Trophoblast cell (in vitro differentiated cells and primary cell): ENCODE data around the gene MTERF4.

Experiments
- DNase-seq, 2 donors: peaks; one replicate each; pipeline ENCODE4 v3.0.0-alpha.2; 2016
- H2AFZ ChIP-seq: 2 replicates; pipeline ENCODE4 v1.6.1; 2013; ENCODE audit warnings: low read length, moderate library complexity, mild to moderate bottlenecking; ENCODE audit not compliant: insufficient read depth, poor library complexity
- H2AK5ac ChIP-seq: 2 replicates; pipeline ENCODE4 v1.6.1; 2013; ENCODE audit warnings: mild to moderate bottlenecking, low read length
- H2BK120ac ChIP-seq: 2 replicates; pipeline ENCODE4 v1.6.1; 2013; ENCODE audit warnings: low read length, mild to moderate bottlenecking, moderate library complexity; ENCODE audit not compliant: insufficient read depth, poor library complexity
- H2BK12ac ChIP-seq: 2 replicates; pipeline ENCODE4 v1.6.1; 2013; ENCODE audit warnings: mild to moderate bottlenecking, low read length, moderate library complexity
- H2BK5ac ChIP-seq: 2 replicates; pipeline ENCODE4 v1.6.1; 2013; ENCODE audit warnings: low read length, low read depth, moderate library complexity, mild to moderate bottlenecking; ENCODE audit not compliant: poor library complexity
- H3K14ac ChIP-seq: 2 replicates; pipeline ENCODE4 v1.6.1; 2013; ENCODE audit warnings: mild to moderate bottlenecking, low read length
- H3K18ac ChIP-seq: 2 replicates; pipeline ENCODE4 v1.6.1; 2013; ENCODE audit warnings: mild to moderate bottlenecking, low read length
- H3K23ac ChIP-seq: 2 replicates; pipeline ENCODE4 v1.6.1; 2013; ENCODE audit warnings: low read length
- H3K27ac ChIP-seq: 2 replicates; pipeline ENCODE4 v1.5.1; 2013; ENCODE audit warnings: low read depth, mild to moderate bottlenecking, inconsistent platforms, low read length, moderate library complexity
- H3K27me3 ChIP-seq: 2 replicates; pipeline ENCODE4 v1.6.1; 2013; ENCODE audit warnings: inconsistent platforms, mild to moderate bottlenecking, low read length, moderate library complexity; ENCODE audit not compliant: insufficient read depth
- H3K36me3 ChIP-seq, 2 experiments: 1 replicate in 1 of 2; 2 replicates in 1 of 2; pipeline ENCODE4 v1.6.1; 2013; ENCODE audit warnings: low read length in 2 of 2, mild to moderate bottlenecking in 2 of 2, moderate library complexity in 1 of 2; ENCODE audit not compliant: insufficient read depth in 2 of 2, control insufficient read depth in 1 of 2
- H3K4ac ChIP-seq: 2 replicates; pipeline ENCODE4 v1.6.1; 2013; ENCODE audit warnings: low read depth, mild to moderate bottlenecking, low read length, moderate library complexity
- H3K4me1 ChIP-seq, 2 experiments: 1 replicate in 1 of 2; 2 replicates in 1 of 2; pipeline ENCODE4 v1.6.1; 2013; ENCODE audit warnings: low read length in 2 of 2, mild to moderate bottlenecking in 2 of 2, moderate library complexity in 1 of 2; ENCODE audit not compliant: insufficient read depth in 2 of 2, control insufficient read depth in 1 of 2
- H3K4me2 ChIP-seq: 2 replicates; pipeline ENCODE4 v1.6.1; 2013; ENCODE audit warnings: inconsistent platforms, mild to moderate bottlenecking, low read length, moderate library complexity
- H3K4me3 ChIP-seq: 2 replicates; pipeline ENCODE4 v1.5.1; 2013; ENCODE audit warnings: mild to moderate bottlenecking, low read depth, low read length, inconsistent platforms
- H3K79me1 ChIP-seq: one replicate; pipeline ENCODE4 v1.6.1; 2013; ENCODE audit warnings: low read length
- H3K79me2 ChIP-seq: 2 replicates; pipeline ENCODE4 v1.6.1; 2013; ENCODE audit warnings: low read length, mild to moderate bottlenecking; ENCODE audit not compliant: control insufficient read depth, insufficient read depth, poor library complexity
- H3K9ac ChIP-seq: 2 replicates; pipeline ENCODE4 v1.6.1; 2013; ENCODE audit warnings: mild to moderate bottlenecking, low read length
- H3K9me3 ChIP-seq: 2 replicates; pipeline ENCODE4 v1.6.1; 2013; ENCODE audit warnings: low read depth, mild to moderate bottlenecking, control low read depth, inconsistent platforms, low read length; ENCODE audit not compliant: insufficient read depth
- H4K12ac ChIP-seq: 2 replicates; pipeline ENCODE4 v1.6.1; 2013; ENCODE audit warnings: low read depth, mild to moderate bottlenecking, low read length, moderate library complexity
- H4K8ac ChIP-seq: 2 replicates; pipeline ENCODE4 v1.6.1; 2013; ENCODE audit warnings: low read depth, mild to moderate bottlenecking, low read length, moderate library complexity
- H4K91ac ChIP-seq: one replicate; pipeline ENCODE4 v1.6.1; 2013; ENCODE audit warnings: low read depth, mild to moderate bottlenecking, low read length, moderate library complexity
- WGBS: extraction: QIAGEN DNeasy Blood & Tissue Kit; methylation state at CpG from one replicate; pipeline ENCODE4 v1.1.7; 2013; ENCODE audit warnings: missing lambda C conversion rate; ENCODE audit not compliant: insufficient read length, insufficient coverage; ENCODE audit errors: extremely low coverage; 5-methylcytosine and 5-hydroxymethylcytosine counted together

MTERF4 gene

DNA sequence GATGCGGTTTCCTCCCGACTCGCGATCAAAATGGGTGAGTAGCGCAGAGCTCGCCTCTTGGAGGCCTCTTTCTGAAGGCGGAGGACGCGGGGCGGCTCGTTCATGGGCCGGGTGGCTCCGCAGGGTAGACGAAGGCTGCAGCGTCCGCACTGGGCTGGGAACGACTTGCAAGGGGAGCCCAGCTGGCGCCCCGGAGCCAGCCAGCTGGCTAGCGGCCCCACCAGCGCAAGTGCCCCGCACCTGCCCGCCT lies 47.5 kb upstream of the MTERF4 start:
- no peak overlapping the region for H3K23ac ChIP-seq
- H3K4me1 ChIP-seq, result peaks cover 6 to 13% of the 10 kb centered on the region in 2 experiments
- no peak overlapping the region for H3K14ac ChIP-seq
- H3K9me3 ChIP-seq, result no peaks in the 10 kb centered on the region
- no peak overlapping the region for H2BK5ac ChIP-seq
- H4K91ac ChIP-seq, result no peak overlapping the region
- no peak overlapping the region for H2BK12ac ChIP-seq
- H3K18ac ChIP-seq, result no peak overlapping the region
- no peak overlapping the region for H3K9ac ChIP-seq
- no peaks in the 10 kb centered on the region for H3K27me3 ChIP-seq
- H2AFZ ChIP-seq, result peak overlapping the region; percentile 71
- H3K4me3 ChIP-seq, result peak overlapping the region; percentile 87
- no peak overlapping the region for H4K8ac ChIP-seq
- H3K4ac ChIP-seq, result no peak overlapping the region
- peak overlapping the region; percentile 0 for H3K27ac ChIP-seq
- DNase-seq, result no peak
- no peak overlapping the region for H4K12ac ChIP-seq
- WGBS, result no CpG with 5 or more reads among the region's 23 CpGs
- peak overlapping the region; percentile 88 for H3K4me2 ChIP-seq
- no peak overlapping the region for H2AK5ac ChIP-seq
- H2BK120ac ChIP-seq, result no peak overlapping the region
- peaks cover 7% of the 10 kb centered on the region for H3K79me1 ChIP-seq
- H3K36me3 ChIP-seq, result peaks cover 5 to 7% of the 10 kb centered on the region in 2 experiments
- H3K79me2 ChIP-seq, result peaks cover 5% of the 10 kb centered on the region

DNA sequence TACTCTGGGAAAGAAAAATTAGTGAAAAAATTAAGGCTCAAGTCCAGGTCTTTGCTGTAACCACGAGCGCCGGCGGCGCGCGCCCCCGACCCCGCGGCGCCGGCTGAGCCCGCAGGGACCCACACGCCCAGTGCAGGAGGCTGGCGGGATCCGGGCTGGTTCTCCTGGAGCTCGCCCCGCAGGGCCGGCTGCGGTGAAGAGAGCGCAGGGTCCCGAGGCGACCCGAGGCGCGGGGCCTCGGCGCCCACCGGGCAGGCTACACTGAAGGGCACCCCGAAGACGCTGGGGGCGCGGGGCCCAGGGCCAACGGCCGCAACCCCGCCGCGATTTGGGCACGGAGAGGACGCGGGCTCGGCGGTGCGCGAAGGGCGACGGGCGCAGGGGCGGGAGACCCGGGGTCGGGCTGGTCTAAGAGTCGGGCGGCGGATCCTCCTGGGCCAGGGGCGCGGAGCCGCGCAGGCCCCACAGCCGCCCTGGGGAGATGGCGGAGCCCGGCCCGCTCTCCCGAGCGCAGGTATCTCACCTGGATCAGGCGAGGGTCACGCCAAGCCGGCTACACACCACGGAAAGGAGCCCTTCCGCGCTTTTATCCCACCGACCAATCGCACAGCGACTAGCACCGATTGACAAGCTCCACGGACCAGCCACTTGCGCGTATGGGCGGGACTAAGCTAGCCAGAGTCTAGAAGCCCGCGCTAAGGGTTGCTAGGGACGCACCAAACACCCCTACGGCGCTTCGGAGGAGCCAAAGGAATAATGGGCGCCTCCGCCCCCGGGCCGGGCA lies 47.0 kb upstream of the MTERF4 start, which contains the start of gene PASK:
Gene PASK (minus strand): TSS at position 582 of the 784 bp plus-strand sequence. CDS start 6,440 bp downstream, outside the sequence.
- H4K12ac ChIP-seq, result peak within 1 kb of the TSS; percentile 14
- no peak within 1 kb of the TSS for H2BK12ac ChIP-seq
- H2AFZ ChIP-seq, result peak within 1 kb of the TSS; percentile 91
- peak within 1 kb of the TSS; percentile 88 for H3K4me2 ChIP-seq
- H3K79me1 ChIP-seq, result peaks cover 7% of the 10 kb centered on the region
- peaks cover 5% of the 10 kb centered on the region for H3K79me2 ChIP-seq
- no peaks in the 10 kb centered on the region for H3K27me3 ChIP-seq
- H3K27ac ChIP-seq, result peak within 1 kb of the TSS; percentile 0
- peak within 1 kb of the TSS; percentile 37 for H3K18ac ChIP-seq
- H3K36me3 ChIP-seq, result peaks cover 5 to 7% of the 10 kb centered on the region in 2 experiments
- peak within 1 kb of the TSS; percentile 57 for H3K9ac ChIP-seq
- no peak within 1 kb of the TSS for H3K4ac ChIP-seq
- WGBS, result no CpG with 5 or more reads among the region's 88 CpGs
- no peaks in the 10 kb centered on the region for H3K9me3 ChIP-seq
- H3K4me1 ChIP-seq, result peaks cover 6 to 13% of the 10 kb centered on the region in 2 experiments
- H3K4me3 ChIP-seq, result peak within 1 kb of the TSS; percentile 87
- H3K14ac ChIP-seq, result peak within 1 kb of the TSS; percentile 65
- no peak within 1 kb of the TSS for H3K23ac ChIP-seq
- H2BK120ac ChIP-seq, result peak within 1 kb of the TSS; percentile 46
- H2BK5ac ChIP-seq, result peak within 1 kb of the TSS; percentile 34
- peak; percentile 97 to 99 for DNase-seq
- H2AK5ac ChIP-seq, result no peak within 1 kb of the TSS
- peak within 1 kb of the TSS; percentile 74 for H4K8ac ChIP-seq
- peak within 1 kb of the TSS; percentile 56 for H4K91ac ChIP-seq

DNA sequence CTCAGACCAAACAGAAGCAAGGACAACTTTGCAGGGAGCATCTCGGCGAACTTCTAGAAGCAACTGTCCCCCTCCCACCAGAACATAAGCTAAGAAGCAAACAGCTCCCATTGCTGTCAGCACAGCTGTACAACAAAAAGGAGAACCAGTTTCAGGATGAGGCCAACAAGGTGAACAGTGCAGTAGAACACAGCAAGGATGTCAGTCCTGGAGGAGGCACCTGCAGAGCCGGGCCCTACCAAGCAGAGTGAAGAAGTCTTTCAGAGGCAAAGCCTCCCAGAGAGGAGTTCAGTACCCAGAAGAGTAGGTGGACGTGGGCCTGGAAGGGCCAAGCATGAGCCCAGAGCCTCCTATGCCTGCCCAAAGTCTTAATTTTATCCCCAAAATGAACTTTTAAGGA lies 46.2 kb upstream of the MTERF4 start:
- H4K12ac ChIP-seq, result no peak overlapping the region
- H3K36me3 ChIP-seq, result peaks cover under 1 to 2% of the 10 kb centered on the region in 2 experiments
- no peaks in the 10 kb centered on the region for H3K27me3 ChIP-seq
- no peak overlapping the region for H3K4me3 ChIP-seq
- H3K79me1 ChIP-seq, result peaks cover 7% of the 10 kb centered on the region
- H3K9ac ChIP-seq, result no peak overlapping the region
- no peak overlapping the region for H4K8ac ChIP-seq
- no peak overlapping the region for H2BK5ac ChIP-seq
- no peak overlapping the region for H2AK5ac ChIP-seq
- no peak overlapping the region for H3K27ac ChIP-seq
- H3K79me2 ChIP-seq, result peaks cover 5% of the 10 kb centered on the region
- H2BK12ac ChIP-seq, result no peak overlapping the region
- H3K14ac ChIP-seq, result no peak overlapping the region
- no peak overlapping the region for H2AFZ ChIP-seq
- H3K4ac ChIP-seq, result no peak overlapping the region
- no peak overlapping the region for H3K18ac ChIP-seq
- peak overlapping the region; percentile 88 for H3K4me2 ChIP-seq
- H2BK120ac ChIP-seq, result no peak overlapping the region
- no peak overlapping the region for H3K23ac ChIP-seq
- WGBS, result no CpG with 5 or more reads among the region's 4 CpGs
- peaks cover 6 to 13% of the 10 kb centered on the region in 2 experiments for H3K4me1 ChIP-seq
- no peak for DNase-seq
- no peaks in the 10 kb centered on the region for H3K9me3 ChIP-seq
- H4K91ac ChIP-seq, result no peak overlapping the region

DNA sequence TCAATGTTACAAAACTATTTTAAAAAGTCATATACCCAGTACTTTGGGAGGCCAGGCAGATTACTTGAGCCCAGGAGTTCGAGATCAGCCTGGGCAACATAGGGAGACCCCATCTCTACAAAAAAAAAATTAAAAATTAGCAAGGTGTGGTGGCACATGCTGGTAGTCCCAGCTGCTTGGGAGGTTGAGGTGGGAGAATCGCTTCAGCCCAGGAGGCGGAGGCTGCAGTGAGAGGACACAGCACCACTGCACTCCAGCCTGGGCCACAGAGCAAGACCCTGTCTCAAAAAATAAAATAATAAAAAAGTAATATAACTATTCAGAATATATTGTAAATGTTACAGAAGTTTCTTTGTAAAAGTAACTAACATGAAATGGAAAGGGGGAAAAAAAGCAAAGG lies 45.2 kb upstream of the MTERF4 start:
- Histone ChIP-seq H2BK120ac (no peak overlapping the region), H3K14ac (no peak overlapping the region), H2AK5ac (no peak overlapping the region), H3K36me3 (peaks cover 0 to 3% of the 10 kb centered on the region in 2 experiments), H3K4me1 (peaks cover 6 to 13% of the 10 kb centered on the region in 2 experiments), H4K8ac (no peak overlapping the region), H3K4me3 (no peak overlapping the region), H3K79me1 (peaks cover 7% of the 10 kb centered on the region), H2AFZ (no peak overlapping the region), H4K91ac (no peak overlapping the region), H3K9ac (no peak overlapping the region), H3K4me2 (no peak overlapping the region), H2BK5ac (no peak overlapping the region), H4K12ac (no peak overlapping the region), H3K27ac (no peak overlapping the region), H3K79me2 (peaks cover 5% of the 10 kb centered on the region), H3K18ac (no peak overlapping the region), H3K27me3 (no peaks in the 10 kb centered on the region), H3K9me3 (no peaks in the 10 kb centered on the region), H3K4ac (no peak overlapping the region), H2BK12ac (no peak overlapping the region), H3K23ac (no peak overlapping the region)
- no CpG with 5 or more reads among the region's 3 CpGs for WGBS
- DNase-seq, result no peak
